GM23248 (cell line): ENCODE results near the gene EPRS1.

Experiments used
- EZH2 ChIP-seq: fragments of 200-600 bp; sonication (generic); IDR thresholded peaks from 2 replicates; pipeline ENCODE4 v1.6.1; 2018; ENCODE audit warnings: antibody characterized with exemption, mild to moderate bottlenecking; ENCODE audit not compliant: insufficient read depth, poor library complexity, severe bottlenecking
- EZH2phosphoT487 ChIP-seq: fragments of 200-600 bp; sonication (generic); IDR thresholded peaks from 2 replicates; pipeline ENCODE4 v1.6.1; 2018; ENCODE audit warnings: antibody characterized with exemption, moderate library complexity, mild to moderate bottlenecking, low read depth; ENCODE audit not compliant: insufficient read depth

GRCh38 chr1:220032911-220033310 is 13.4 kb downstream of the EPRS1 start:
- TF ChIP-seq EZH2phosphoT487 (no peak), EZH2 (no peak)
